SK-N-MC (cell line): ENCODE results near the gene MBNL2.

Experiments used
- EZH2 ChIP-seq: fragments of 200-600 bp; sonication (generic); IDR thresholded peaks from one replicate; pipeline ENCODE4 v1.6.1; 2017; ENCODE audit warnings: antibody characterized with exemption
- POLR2AphosphoS5 ChIP-seq: IDR thresholded peaks from 2 replicates; pipeline ENCODE4 v1.6.1; 2012; ENCODE audit warnings: mild to moderate bottlenecking, low read depth, low read length, borderline replicate concordance

- TF ChIP-seq EZH2 (no peak), POLR2AphosphoS5 (no peak)
Observed at GRCh38 chr13:97306645-97307044, 84.5 kb downstream of the MBNL2 start.
